Endothelial cell of umbilical vein (primary cell): Measurements from ENCODE around the gene CCDC80.

Experiments used
- CTCF ChIP-seq, 2 donors: IDR thresholded peaks; 1 replicate in 1 of 2; 2 replicates in 1 of 2; pipeline ENCODE4 v1.5.1; 2011; ENCODE audit warnings: low read length in 2 of 2, mild to moderate bottlenecking in 2 of 2, moderate library complexity in 2 of 2, control low read depth in 1 of 2, inconsistent platforms in 1 of 2, low read depth in 1 of 2; ENCODE audit not compliant: insufficient read depth in 1 of 2; ENCODE audit errors: extremely low read depth in 1 of 2
- EZH2 ChIP-seq: IDR thresholded peaks from 2 replicates; pipeline ENCODE4 v1.6.1; 2012; ENCODE audit warnings: borderline replicate concordance, low read depth, mild to moderate bottlenecking, moderate library complexity, low read length, inconsistent platforms; ENCODE audit not compliant: severe bottlenecking
- FOS ChIP-seq: IDR thresholded peaks from 2 replicates; pipeline ENCODE4 v1.6.1; 2011; ENCODE audit warnings: mild to moderate bottlenecking, low read length, moderate library complexity, borderline replicate concordance; ENCODE audit not compliant: insufficient read depth
- GATA2 ChIP-seq: IDR thresholded peaks from 2 replicates; pipeline ENCODE4 v1.7.0; 2011; ENCODE audit warnings: low read depth, mild to moderate bottlenecking, moderate library complexity, mixed read lengths, low read length; ENCODE audit not compliant: insufficient read length, insufficient read depth
- MYC ChIP-seq: IDR thresholded peaks from one replicate; pipeline ENCODE4 v1.6.1; 2011; ENCODE audit warnings: mild to moderate bottlenecking, low read depth, low read length
- POLR2A ChIP-seq: IDR thresholded peaks from 2 replicates; pipeline ENCODE4 v1.6.1; 2012; ENCODE audit warnings: low read depth, mild to moderate bottlenecking, control low read depth, low read length
- POLR2AphosphoS5 ChIP-seq: IDR thresholded peaks from 2 replicates; pipeline ENCODE4 v1.6.1; 2012; ENCODE audit warnings: low read depth, mild to moderate bottlenecking, control low read depth, low read length, moderate library complexity; ENCODE audit not compliant: insufficient read depth

- no peak for TF ChIP-seq EZH2
- no peak for TF ChIP-seq CTCF (IDR thresholded peaks at IDR 0.05; ENCODE audit: extremely low read depth in 1 of 2, insufficient read depth in 1 of 2, low read depth in 1 of 2, low read length in 2 of 2)
- no peak for TF ChIP-seq FOS
- TF ChIP-seq POLR2A: no peak
- TF ChIP-seq MYC: no peak
- no peak for TF ChIP-seq GATA2
- TF ChIP-seq POLR2AphosphoS5: no peak
Observed at GRCh38 chr3:112627919-112628466, 12.9 kb downstream of the CCDC80 start.
